K562 (cell line): Measurements from ENCODE around the gene BAIAP2L2. TPM values are rescaled to one million over a fixed set of nuclear protein-coding genes. Genes with fewer than 3 reads are reported as not detected.
A peak's percentile ranks its signal among the peaks of the same experiment; 100 is the strongest.

Source experiments
- ATF1 ChIP-seq, 2 experiments: fragments of 450-650 bp in 1 of 2; IDR thresholded peaks; 2 replicates each; pipeline ENCODE4 v1.6.1; 2016; ENCODE audit warnings: missing compliant biosample characterization in 1 of 2, missing genetic modification characterization in 1 of 2
- C11orf30 ChIP-seq: fragments of 450-650 bp; IDR thresholded peaks from 2 replicates; pipeline ENCODE4 v1.6.1; 2016; ENCODE audit warnings: low read depth, mild to moderate bottlenecking
- CHD2 ChIP-seq: IDR thresholded peaks from 2 replicates; pipeline ENCODE4 v1.6.1; 2011; ENCODE audit warnings: low read depth, low read length
- CREB1 ChIP-seq, 2 experiments: sonication (generic) in 1 of 2; formaldehyde crosslinking in 1 of 2; IDR thresholded peaks; 2 replicates each; pipeline versions ENCODE4 v1.6.1 to v1.8.0; 2012 to 2022; ENCODE audit warnings: inconsistent platforms in 1 of 2, mild to moderate bottlenecking in 1 of 2, missing genetic modification reagents in 1 of 2, moderate library complexity in 1 of 2
- ELF2 ChIP-seq: fragments of 250-450 bp; sonication (Bioruptor Pico); IDR thresholded peaks from 2 replicates; pipeline ENCODE4 v1.5.0; 2021; ENCODE audit warnings: mild to moderate bottlenecking
- EWSR1 ChIP-seq: fragments of 450-650 bp; IDR thresholded peaks from 2 replicates; pipeline ENCODE4 v1.6.1; 2018; ENCODE audit warnings: borderline replicate concordance, mild to moderate bottlenecking, low read depth, moderate library complexity; ENCODE audit not compliant: partially characterized antibody
- HCFC1 ChIP-seq: IDR thresholded peaks from 2 replicates; pipeline ENCODE4 v1.6.1; 2012; ENCODE audit warnings: low read depth, low read length, improper control_type of control experiment
- HNRNPK ChIP-seq: fragments of 200-400 bp; formaldehyde crosslinking; IDR thresholded peaks from one replicate; pipeline ENCODE4 v1.6.1; 2018; ENCODE audit warnings: mild to moderate bottlenecking, low read depth, low read length; ENCODE audit not compliant: poor library complexity, severe bottlenecking
- LCOR ChIP-seq: sonication (generic); formaldehyde crosslinking; IDR thresholded peaks from 2 replicates; pipeline ENCODE4 v1.8.0; 2022; ENCODE audit warnings: mild to moderate bottlenecking, missing genetic modification reagents
- MBD2 ChIP-seq: sonication (generic); IDR thresholded peaks from 2 replicates; pipeline ENCODE4 v1.6.1; 2016; ENCODE audit warnings: low read depth, borderline replicate concordance
- NEUROD1 ChIP-seq: fragments of 150-350 bp; IDR thresholded peaks from 2 replicates; pipeline ENCODE4 v1.6.1; 2014; ENCODE audit warnings: borderline replicate concordance, low read length, low read depth; ENCODE audit not compliant: partially characterized antibody
- RFX5 ChIP-seq: IDR thresholded peaks from 2 replicates; pipeline ENCODE4 v1.6.1; 2011; ENCODE audit warnings: low read depth, mild to moderate bottlenecking, improper control_type of control experiment, low read length
- SIN3B ChIP-seq: fragments of 450-650 bp; IDR thresholded peaks from 2 replicates; pipeline ENCODE4 v1.6.1; 2017; ENCODE audit warnings: low read depth, mild to moderate bottlenecking, moderate library complexity
- SMAD4 ChIP-seq: fragments of 250-450 bp; sonication (Bioruptor Pico); conservative IDR thresholded peaks from 2 replicates; pipeline ENCODE4 v1.8.0; 2021; ENCODE audit warnings: inconsistent platforms, mild to moderate bottlenecking, moderate library complexity
- polyA plus RNA-seq, 8 experiments: library from polyadenylated mRNA; depleted of rRNA in 4 of 8; stranded (reverse) in 5 of 8; unstranded in 3 of 8; fragments of >200 nt; fragmentation: Nextera tagmentation in 2 of 8; fragmentation: Illumina TruSeq in 1 of 8; extraction: Ambion mirVana in 2 of 8; extraction: Trizol in 1 of 8; gene quantifications; 2 replicates each; pipeline versions ENCODE4 v1.2.1 to v1.2.3, GENCODE V29; 2011 to 2014; ENCODE audit warnings: inconsistent platforms in 1 of 8, missing spikeins in 1 of 8
- total RNA-seq, 7 experiments: library from RNA; depleted of rRNA in 6 of 7; stranded (reverse); fragments of >200 nt in 6 of 7; fragmentation: Illumina TruSeq in 2 of 7; extraction: Trizol in 2 of 7; gene quantifications; 2 replicates each; pipeline versions ENCODE4 v1.2.1 to v1.2.3, GENCODE V29; 2011 to 2021; ENCODE audit warnings: low replicate concordance in 1 of 7
- TF ChIP-seq, protein P1 (sequence below): fragments of 450-650 bp; IDR thresholded peaks from 2 replicates; pipeline ENCODE4 v1.6.1; 2014; ENCODE audit warnings: low read depth, mild to moderate bottlenecking, moderate library complexity, borderline replicate concordance
- TF ChIP-seq, protein P2 (sequence below): sonication (generic); formaldehyde crosslinking; IDR thresholded peaks from 2 replicates; pipeline ENCODE4 v1.8.0; 2022; ENCODE audit warnings: mild to moderate bottlenecking, missing genetic modification reagents
- TF ChIP-seq, protein P3 (sequence below): fragments of 250-450 bp; sonication (Bioruptor Pico); IDR thresholded peaks from 2 replicates; pipeline ENCODE4 v1.5.0; 2021
- TF ChIP-seq, protein P4 (sequence below), 2 experiments: fragments of 450-650 bp; conservative IDR thresholded peaks; 2 replicates each; pipeline ENCODE4 v1.6.1; 2017; ENCODE audit warnings: mild to moderate bottlenecking in 2 of 2, moderate library complexity in 2 of 2

BAIAP2L2 gene
- total and polyA plus RNA-seq, 9 of the 15 experiments (the other 6 are each of a cell fraction or from before 2014, with no cell fraction given), result 0.04 to 0.22 (median 0.07) TPM; not detected in 4

DNA sequence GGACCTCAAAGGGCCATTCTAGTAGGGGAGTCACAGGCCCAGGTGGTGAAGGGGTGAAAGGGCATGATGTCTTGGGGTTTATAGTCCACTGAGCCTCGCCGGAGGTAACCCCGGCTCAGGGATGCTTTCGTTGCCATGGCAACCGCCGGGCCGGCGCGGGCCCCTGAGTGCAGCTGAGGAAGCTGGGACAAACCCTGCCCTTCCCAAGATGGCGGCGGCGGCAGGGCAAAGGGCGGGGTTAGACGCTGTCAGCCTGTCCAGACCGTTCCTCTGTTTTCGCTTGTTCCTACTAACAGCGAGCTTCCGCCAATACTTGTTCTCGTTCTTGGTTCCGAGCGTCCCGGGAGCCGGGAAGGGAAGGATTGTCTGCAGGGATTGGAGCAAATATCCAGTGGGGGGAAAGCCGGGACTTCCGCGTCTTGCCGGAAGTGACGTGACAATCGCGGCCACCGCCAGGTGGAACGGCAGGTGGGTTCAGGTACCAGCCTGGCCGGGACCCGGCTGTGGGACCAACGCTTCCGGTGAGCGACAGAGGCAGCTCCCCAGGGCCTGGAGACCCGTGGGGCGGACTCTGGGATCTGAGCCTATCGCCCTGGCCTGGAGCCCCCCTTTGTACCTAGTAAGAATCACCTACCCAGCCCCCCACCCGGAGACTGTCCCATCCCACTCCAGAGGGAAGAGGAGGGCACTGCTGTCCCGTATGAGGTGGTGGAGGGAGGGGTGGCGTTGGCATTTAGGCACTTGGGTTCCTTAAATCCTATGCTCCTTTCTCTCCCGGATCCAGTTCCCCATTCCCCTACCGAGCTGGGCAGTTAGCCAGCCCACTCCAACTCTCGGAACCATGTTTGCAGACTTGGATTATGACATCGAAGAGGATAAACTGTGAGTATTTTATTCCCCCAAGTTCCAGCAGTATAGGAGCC lies 53.3 kb downstream of the BAIAP2L2 start, which contains the start of gene PICK1 (continued):
- TF ChIP-seq ATF1 (CRISPR knock-in tag; IDR thresholded peaks at IDR 0.05) (no peak), ATF1 (tag; IDR thresholded peaks at IDR 0.05) (peak; percentile 96), SIN3B (peak; percentile 8; the same call in 1 of the 2 replicates), CHD2 (no peak), ELF2 (CRISPR knock-in tag) (peak; percentile 94), LCOR (CRISPR knock-in tag) (peak; percentile 83), HCFC1 (peak; percentile 82), NEUROD1 (no peak), C11orf30 (peak; percentile 66), EWSR1 (no peak), CREB1 (IDR thresholded peaks at IDR 0.05) (peak; percentile 80), CREB1 (CRISPR knock-in tag; IDR thresholded peaks at IDR 0.05) (peak; percentile 91), SMAD4 (CRISPR knock-in tag) (peak; percentile 68), HNRNPK (no peak), RFX5 (no peak), MBD2 (peak; percentile 62; the same call in 1 of the 2 replicates)
- TF ChIP-seq, protein P1, sequence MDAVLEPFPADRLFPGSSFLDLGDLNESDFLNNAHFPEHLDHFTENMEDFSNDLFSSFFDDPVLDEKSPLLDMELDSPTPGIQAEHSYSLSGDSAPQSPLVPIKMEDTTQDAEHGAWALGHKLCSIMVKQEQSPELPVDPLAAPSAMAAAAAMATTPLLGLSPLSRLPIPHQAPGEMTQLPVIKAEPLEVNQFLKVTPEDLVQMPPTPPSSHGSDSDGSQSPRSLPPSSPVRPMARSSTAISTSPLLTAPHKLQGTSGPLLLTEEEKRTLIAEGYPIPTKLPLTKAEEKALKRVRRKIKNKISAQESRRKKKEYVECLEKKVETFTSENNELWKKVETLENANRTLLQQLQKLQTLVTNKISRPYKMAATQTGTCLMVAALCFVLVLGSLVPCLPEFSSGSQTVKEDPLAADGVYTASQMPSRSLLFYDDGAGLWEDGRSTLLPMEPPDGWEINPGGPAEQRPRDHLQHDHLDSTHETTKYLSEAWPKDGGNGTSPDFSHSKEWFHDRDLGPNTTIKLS, result peak; percentile 65; the same call in 1 of the 2 replicates
- TF ChIP-seq, protein P2, sequence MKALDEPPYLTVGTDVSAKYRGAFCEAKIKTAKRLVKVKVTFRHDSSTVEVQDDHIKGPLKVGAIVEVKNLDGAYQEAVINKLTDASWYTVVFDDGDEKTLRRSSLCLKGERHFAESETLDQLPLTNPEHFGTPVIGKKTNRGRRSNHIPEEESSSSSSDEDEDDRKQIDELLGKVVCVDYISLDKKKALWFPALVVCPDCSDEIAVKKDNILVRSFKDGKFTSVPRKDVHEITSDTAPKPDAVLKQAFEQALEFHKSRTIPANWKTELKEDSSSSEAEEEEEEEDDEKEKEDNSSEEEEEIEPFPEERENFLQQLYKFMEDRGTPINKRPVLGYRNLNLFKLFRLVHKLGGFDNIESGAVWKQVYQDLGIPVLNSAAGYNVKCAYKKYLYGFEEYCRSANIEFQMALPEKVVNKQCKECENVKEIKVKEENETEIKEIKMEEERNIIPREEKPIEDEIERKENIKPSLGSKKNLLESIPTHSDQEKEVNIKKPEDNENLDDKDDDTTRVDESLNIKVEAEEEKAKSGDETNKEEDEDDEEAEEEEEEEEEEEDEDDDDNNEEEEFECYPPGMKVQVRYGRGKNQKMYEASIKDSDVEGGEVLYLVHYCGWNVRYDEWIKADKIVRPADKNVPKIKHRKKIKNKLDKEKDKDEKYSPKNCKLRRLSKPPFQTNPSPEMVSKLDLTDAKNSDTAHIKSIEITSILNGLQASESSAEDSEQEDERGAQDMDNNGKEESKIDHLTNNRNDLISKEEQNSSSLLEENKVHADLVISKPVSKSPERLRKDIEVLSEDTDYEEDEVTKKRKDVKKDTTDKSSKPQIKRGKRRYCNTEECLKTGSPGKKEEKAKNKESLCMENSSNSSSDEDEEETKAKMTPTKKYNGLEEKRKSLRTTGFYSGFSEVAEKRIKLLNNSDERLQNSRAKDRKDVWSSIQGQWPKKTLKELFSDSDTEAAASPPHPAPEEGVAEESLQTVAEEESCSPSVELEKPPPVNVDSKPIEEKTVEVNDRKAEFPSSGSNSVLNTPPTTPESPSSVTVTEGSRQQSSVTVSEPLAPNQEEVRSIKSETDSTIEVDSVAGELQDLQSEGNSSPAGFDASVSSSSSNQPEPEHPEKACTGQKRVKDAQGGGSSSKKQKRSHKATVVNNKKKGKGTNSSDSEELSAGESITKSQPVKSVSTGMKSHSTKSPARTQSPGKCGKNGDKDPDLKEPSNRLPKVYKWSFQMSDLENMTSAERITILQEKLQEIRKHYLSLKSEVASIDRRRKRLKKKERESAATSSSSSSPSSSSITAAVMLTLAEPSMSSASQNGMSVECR, result no peak
- TF ChIP-seq, protein P3, sequence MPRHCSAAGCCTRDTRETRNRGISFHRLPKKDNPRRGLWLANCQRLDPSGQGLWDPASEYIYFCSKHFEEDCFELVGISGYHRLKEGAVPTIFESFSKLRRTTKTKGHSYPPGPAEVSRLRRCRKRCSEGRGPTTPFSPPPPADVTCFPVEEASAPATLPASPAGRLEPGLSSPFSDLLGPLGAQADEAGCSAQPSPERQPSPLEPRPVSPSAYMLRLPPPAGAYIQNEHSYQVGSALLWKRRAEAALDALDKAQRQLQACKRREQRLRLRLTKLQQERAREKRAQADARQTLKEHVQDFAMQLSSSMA (CRISPR knock-in tag), result peak; percentile 99
- TF ChIP-seq, protein P4, sequence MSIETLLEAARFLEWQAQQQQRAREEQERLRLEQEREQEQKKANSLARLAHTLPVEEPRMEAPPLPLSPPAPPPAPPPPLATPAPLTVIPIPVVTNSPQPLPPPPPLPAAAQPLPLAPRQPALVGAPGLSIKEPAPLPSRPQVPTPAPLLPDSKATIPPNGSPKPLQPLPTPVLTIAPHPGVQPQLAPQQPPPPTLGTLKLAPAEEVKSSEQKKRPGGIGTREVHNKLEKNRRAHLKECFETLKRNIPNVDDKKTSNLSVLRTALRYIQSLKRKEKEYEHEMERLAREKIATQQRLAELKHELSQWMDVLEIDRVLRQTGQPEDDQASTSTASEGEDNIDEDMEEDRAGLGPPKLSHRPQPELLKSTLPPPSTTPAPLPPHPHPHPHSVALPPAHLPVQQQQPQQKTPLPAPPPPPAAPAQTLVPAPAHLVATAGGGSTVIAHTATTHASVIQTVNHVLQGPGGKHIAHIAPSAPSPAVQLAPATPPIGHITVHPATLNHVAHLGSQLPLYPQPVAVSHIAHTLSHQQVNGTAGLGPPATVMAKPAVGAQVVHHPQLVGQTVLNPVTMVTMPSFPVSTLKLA (conservative IDR thresholded peaks at IDR 0.05), result peak; percentile 29 to 51; a peak in 2 of 4 replicates
